Stimulated activated CD4-positive, alpha-beta T cell treated with anti-CD3 and anti-CD28 coated beads, TNF-alpha, amount 100 ng/mL, for 24 hours (primary cell): ENCODE measurements around the gene ORAI2.

Experiments used
- DNase-seq, 3 experiments: peaks; one replicate each; pipeline ENCODE4 v3.0.0-alpha.2; 2020; ENCODE audit warnings: low read depth in 3 of 3

The ORAI2 gene

GRCh38 chr7:102415685-102416225, 17.6 kb upstream of the ORAI2 start:
- peak in 2 of 3 experiments; percentile 33 to 64 for DNase-seq

GRCh38 chr7:102416406-102416805, 17.0 kb upstream of the ORAI2 start:
- no peak for DNase-seq

- DNase-seq: no peak
These were observed 16.3 kb upstream of the ORAI2 start for GRCh38 chr7:102417105-102417504.

- DNase-seq: no peak
These were observed 14.8 kb upstream of the ORAI2 start for GRCh38 chr7:102418592-102418991.

- DNase-seq: no peak
These were observed 11.6 kb upstream of the ORAI2 start for GRCh38 chr7:102421706-102422240.

GRCh38 chr7:102424129-102424551, 9.2 kb upstream of the ORAI2 start:
- no peak for DNase-seq

- DNase-seq: no peak
These were observed 8.6 kb upstream of the ORAI2 start for GRCh38 chr7:102424787-102425218.

GRCh38 chr7:102425639-102426267, 7.6 kb upstream of the ORAI2 start:
- DNase-seq: peak; percentile 72 to 78 (median 75)

GRCh38 chr7:102426268-102427018, 6.9 kb upstream of the ORAI2 start:
- DNase-seq: peak; percentile 59 to 78 (median 63)

- DNase-seq: no peak
These were observed 6.4 kb upstream of the ORAI2 start for GRCh38 chr7:102427019-102427405.

- DNase-seq: no peak
These were observed 4.1 kb upstream of the ORAI2 start for GRCh38 chr7:102429141-102429899.

- DNase-seq: peak in 2 of 3 experiments; percentile 31 to 38
These were observed 1.6 kb upstream of the ORAI2 start for GRCh38 chr7:102431617-102432298.

GRCh38 chr7:102432442-102433218, 745 bp upstream of the ORAI2 start:
- no peak for DNase-seq

- no peak for DNase-seq
These were observed 688 bp downstream of the ORAI2 start for GRCh38 chr7:102434039-102434486.

- DNase-seq: no peak
These were observed 2.7 kb downstream of the ORAI2 start for GRCh38 chr7:102436118-102436517.

- DNase-seq: no peak
These were observed 6.8 kb downstream of the ORAI2 start for GRCh38 chr7:102439963-102440795.

GRCh38 chr7:102444961-102445673, 11.7 kb downstream of the ORAI2 start:
- no peak for DNase-seq

GRCh38 chr7:102445674-102446071, 12.3 kb downstream of the ORAI2 start:
- no peak for DNase-seq
